ENCODE results near the gene BAK1. TPM values are rescaled to one million over a fixed set of nuclear protein-coding genes. Genes with fewer than 3 reads are reported as not detected.

The BAK1 gene
- total RNA-seq, 6 experiments from 2014 or later: 17.5 to 23.2 (median 19.9) TPM

- Mint-ChIP-seq H3K4me3 (no peak overlapping the region), H3K27me3 (ENCODE audit: insufficient read depth) (no peaks in the 10 kb centered on the region; the same call in 1 of the 2 replicates), H3K9me3 (no peaks in the 10 kb centered on the region), H3K4me1 (ENCODE audit: low read depth) (peaks cover 22% of the 10 kb centered on the region), H3K27ac (no peak overlapping the region), H3K36me3 (ENCODE audit: low read depth) (peaks cover 26% of the 10 kb centered on the region)
- TF ChIP-seq CTCF (IDR thresholded peaks at IDR 0.05): no peak
- no peak for DNase-seq
Measured at GRCh38 chr6:33577718-33578117, 2.4 kb downstream of the BAK1 start.

GRCh38 chr6:33577106-33577535, 3.0 kb downstream of the BAK1 start:
- Mint-ChIP-seq H3K36me3 (ENCODE audit: low read depth) (peaks cover 26% of the 10 kb centered on the region), H3K4me3 (no peak overlapping the region), H3K4me1 (ENCODE audit: low read depth) (peaks cover 22% of the 10 kb centered on the region), H3K9me3 (no peaks in the 10 kb centered on the region), H3K27me3 (ENCODE audit: insufficient read depth) (no peaks in the 10 kb centered on the region; the same call in 1 of the 2 replicates), H3K27ac (no peak overlapping the region)
- no peak for TF ChIP-seq CTCF (IDR thresholded peaks at IDR 0.05)
- no peak for DNase-seq

GRCh38 chr6:33576668-33577067, 3.4 kb downstream of the BAK1 start:
- Mint-ChIP-seq H3K27me3 (ENCODE audit: insufficient read depth) (no peaks in the 10 kb centered on the region; the same call in 1 of the 2 replicates), H3K9me3 (no peaks in the 10 kb centered on the region), H3K4me3 (no peak overlapping the region), H3K4me1 (ENCODE audit: low read depth) (peaks cover 26% of the 10 kb centered on the region), H3K27ac (no peak overlapping the region), H3K36me3 (ENCODE audit: low read depth) (peaks cover 26% of the 10 kb centered on the region)
- TF ChIP-seq CTCF (IDR thresholded peaks at IDR 0.05): no peak
- no peak for DNase-seq

GRCh38 chr6:33575211-33575610, 4.9 kb downstream of the BAK1 start:
- TF ChIP-seq CTCF (IDR thresholded peaks at IDR 0.05): no peak
- H3K27me3 Mint-ChIP-seq (ENCODE audit: insufficient read depth): no peaks in the 10 kb centered on the region; the same call in none of the 2 replicates
- peaks cover 26% of the 10 kb centered on the region for H3K36me3 Mint-ChIP-seq (ENCODE audit: low read depth)
- no peak overlapping the region for H3K27ac Mint-ChIP-seq
- peaks cover 36% of the 10 kb centered on the region for H3K4me1 Mint-ChIP-seq (ENCODE audit: low read depth)
- H3K4me3 Mint-ChIP-seq: no peak overlapping the region
- no peak for DNase-seq
- H3K9me3 Mint-ChIP-seq: no peaks in the 10 kb centered on the region

- Mint-ChIP-seq H3K36me3 (ENCODE audit: low read depth) (peaks cover 29% of the 10 kb centered on the region; the same call in 1 of the 2 replicates), H3K27ac (peak overlapping the region; percentile 71), H3K4me3 (peak overlapping the region; percentile 91), H3K9me3 (no peaks in the 10 kb centered on the region), H3K27me3 (ENCODE audit: insufficient read depth) (peaks cover 2% of the 10 kb centered on the region), H3K4me1 (ENCODE audit: low read depth) (peaks cover 26% of the 10 kb centered on the region)
- no peak for TF ChIP-seq CTCF (IDR thresholded peaks at IDR 0.05)
- no peak for DNase-seq
Measured at GRCh38 chr6:33571637-33572316, 8.3 kb downstream of the BAK1 start.

Data from HFFc6 (cell line).